ENCODE measurements around the gene NOS1AP. TPM values are rescaled to one million over a fixed set of nuclear protein-coding genes. Genes with fewer than 3 reads are reported as not detected.
A peak's percentile ranks its signal among the peaks of the same experiment; 100 is the strongest.
"Not testable (repeated sequence)": the region's sequence is repeated elsewhere in the genome, so short reads cannot be mapped to it uniquely, and the experiment has no call there.

The NOS1AP gene
- total and polyA plus RNA-seq, 12 donors, result 0.37 to 12.0 (median 3.1) TPM

GRCh38 chr1:162081316-162081715 is 11.8 kb downstream of the NOS1AP start:
- H3K36me3 ChIP-seq (replicated peaks in 1 of 2), result no peaks in the 10 kb centered on the region
- no peak overlapping the region for H3K27ac ChIP-seq
- H3K27me3 ChIP-seq, result no peaks in the 10 kb centered on the region
- H3K9me3 ChIP-seq (replicated peaks in 1 of 3), result no peaks in the 10 kb centered on the region
- TF ChIP-seq POLR2A (IDR thresholded peaks at IDR 0.05), result no peak
- no peak for TF ChIP-seq CTCF (IDR thresholded peaks at IDR 0.05)
- DNase-seq, result peak in 5 of 7 donors; percentile 37 to 57 (median 51)
- no peak overlapping the region for H3K4me3 ChIP-seq
- peaks cover 7 to 13% of the 10 kb centered on the region in 2 donors for H3K4me1 ChIP-seq (replicated peaks in 1 of 2)
- intact Hi-C loops (cut with DNase I), result no loop called here
- WGBS, 4 donors, result 59 to 83% (median 67%) methylated on average over 1 of the region's 1 CpG

GRCh38 chr1:162082080-162082479 is 12.6 kb downstream of the NOS1AP start:
- H3K27ac ChIP-seq; H3K27me3 ChIP-seq; H3K4me3 ChIP-seq; H3K36me3 ChIP-seq (replicated peaks in 1 of 2); H3K9me3 ChIP-seq (replicated peaks in 1 of 3); intact Hi-C loops (cut with DNase I); DNase-seq: not testable (repeated sequence)
- WGBS, 4 donors, result 96 to 98% (median 97%) methylated on average over 2 of the region's 2 CpGs
- peaks cover 7 to 13% of the 10 kb centered on the region in 2 donors for H3K4me1 ChIP-seq (replicated peaks in 1 of 2)

- Histone ChIP-seq H3K27me3 (no peaks in the 10 kb centered on the region), H3K9me3 (replicated peaks in 1 of 3) (no peaks in the 10 kb centered on the region), H3K4me1 (replicated peaks in 1 of 2) (peaks cover 7 to 13% of the 10 kb centered on the region in 2 donors), H3K36me3 (replicated peaks in 1 of 2) (no peaks in the 10 kb centered on the region), H3K4me3 (no peak overlapping the region), H3K27ac (no peak overlapping the region)
- TF ChIP-seq POLR2A (IDR thresholded peaks at IDR 0.05), result no peak
- DNase-seq, result no peak
- intact Hi-C loops (cut with DNase I), result no loop called here
- WGBS, 4 donors, result 97 to 100% (median 98%) methylated on average over 2 of the region's 2 CpGs
These were observed 13.8 kb downstream of the NOS1AP start for GRCh38 chr1:162083273-162083672.

- H3K36me3 ChIP-seq (replicated peaks in 1 of 2), result no peaks in the 10 kb centered on the region
- H3K4me3 ChIP-seq, result no peak overlapping the region
- peaks cover 0 to 8% (median 0%) of the 10 kb centered on the region in 3 donors for H3K9me3 ChIP-seq (replicated peaks in 1 of 3)
- peaks cover 7 to 9% of the 10 kb centered on the region in 2 donors for H3K4me1 ChIP-seq (replicated peaks in 1 of 2)
- no peak for DNase-seq
- TF ChIP-seq CTCF (IDR thresholded peaks at IDR 0.05), result no peak
- TF ChIP-seq POLR2A (IDR thresholded peaks at IDR 0.05), result no peak
- H3K27ac ChIP-seq, result no peak overlapping the region
- intact Hi-C loops (cut with DNase I), result no loop called here
- WGBS, 4 donors, result 90 to 100% (median 95%) methylated on average over 3 of the region's 3 CpGs
- H3K27me3 ChIP-seq, result no peaks in the 10 kb centered on the region
These were observed 16.5 kb downstream of the NOS1AP start for GRCh38 chr1:162085991-162086390.

GRCh38 chr1:162087111-162087510 is 17.6 kb downstream of the NOS1AP start:
- intact Hi-C loops (cut with DNase I), result no loop called here
- TF ChIP-seq CTCF (IDR thresholded peaks at IDR 0.05), result no peak
- no peak for TF ChIP-seq POLR2A (IDR thresholded peaks at IDR 0.05)

More at GRCh38 chr1:162087111-162087510, 17.6 kb downstream of the NOS1AP start:
- Histone ChIP-seq H3K36me3 (replicated peaks in 1 of 2) (no peaks in the 10 kb centered on the region), H3K4me1 (replicated peaks in 1 of 2) (peaks cover 0 to 6% of the 10 kb centered on the region in 2 donors), H3K27ac (no peak overlapping the region), H3K27me3 (no peaks in the 10 kb centered on the region), H3K4me3 (no peak overlapping the region), H3K9me3 (replicated peaks in 1 of 3) (peaks cover 0 to 8% (median 0%) of the 10 kb centered on the region in 3 donors)
- WGBS, 4 donors, result 63 to 100% (median 86%) methylated on average over 1 of the region's 1 CpG
- DNase-seq, result no peak
